Endothelial cell of umbilical vein (primary cell): Measurements from ENCODE around the gene CHST8. TPM values are rescaled to one million over a fixed set of nuclear protein-coding genes. Genes with fewer than 3 reads are reported as not detected.

Source experiments
- BruUV-seq: library from RNA; stranded (reverse); fragments of 400-500 nt; replicated peaks from 2 replicates; lab custom pipeline; 2021; lab: Mats Ljungman, UMichigan
- CTCF ChIA-PET: fragments of 300-600, 350-600 bp; sonication (Branson Sonifier 250); formaldehyde crosslinking; loops from one replicate; lab custom pipeline; 2021; ENCODE audit warnings: antibody characterized with exemption, inconsistent platforms; lab: Charles Lee
- POLR2A ChIA-PET: fragments of 300-600, 350-600 bp; sonication (Branson Sonifier 250); formaldehyde crosslinking; loops from one replicate; lab custom pipeline; 2021; ENCODE audit warnings: antibody characterized with exemption, inconsistent platforms; lab: Charles Lee
- DNase-seq: peaks from one replicate; pipeline ENCODE4 v3.0.0-alpha.2; 2011; ENCODE audit warnings: low read depth, low spot score
- FAIRE-seq: peaks from 2 replicates; lab custom pipeline; 2011; peaks lifted over from hg19 to GRCh38; lab: Jason Lieb, UNC
- H2AFZ ChIP-seq: 2 replicates; pipeline ENCODE4 v1.6.0; 2012; ENCODE audit warnings: low read depth, low read length, control low read depth, inconsistent platforms
- H3K27ac ChIP-seq: 2 replicates; pipeline ENCODE4 v1.5.1; 2011; ENCODE audit warnings: low read depth, mild to moderate bottlenecking, control low read depth, low read length, moderate library complexity; ENCODE audit not compliant: insufficient read depth
- H3K27me3 ChIP-seq, 2 experiments: 2 replicates each; pipeline versions ENCODE4 v1.6.0 to v1.6.1; 2011; ENCODE audit warnings: low read length in 2 of 2, mixed read lengths in 1 of 2; ENCODE audit not compliant: control insufficient read depth in 2 of 2, insufficient read depth in 2 of 2
- H3K36me3 ChIP-seq, 2 experiments: 2 replicates in 1 of 2; 3 replicates in 1 of 2; pipeline ENCODE4 v1.5.1; 2011; ENCODE audit warnings: low read length in 2 of 2, mild to moderate bottlenecking in 1 of 2, moderate library complexity in 1 of 2; ENCODE audit not compliant: control insufficient read depth in 2 of 2, insufficient read depth in 2 of 2; ENCODE audit errors: extremely low read depth in 1 of 2
- H3K4me1 ChIP-seq: 3 replicates; pipeline ENCODE4 v1.5.1; 2011; ENCODE audit warnings: mild to moderate bottlenecking, low read length; ENCODE audit not compliant: control insufficient read depth, insufficient read depth; ENCODE audit errors: extremely low read depth
- H3K4me2 ChIP-seq: 2 replicates; pipeline ENCODE4 v1.6.1; 2011; ENCODE audit warnings: low read length, control low read depth, mixed read lengths; ENCODE audit not compliant: insufficient read depth
- H3K4me3 ChIP-seq, 3 experiments: fragments of 200-600 bp in 1 of 3; sonication (generic), shearing (Covaris generic) in 1 of 3; replicated peaks in 1 of 3; 2 replicates each; pipeline ENCODE4 v1.5.1; 2011 to 2016; ENCODE audit warnings: control low read depth in 3 of 3, low read length in 3 of 3, mild to moderate bottlenecking in 2 of 3, inconsistent platforms in 1 of 3, low read depth in 1 of 3, moderate library complexity in 1 of 3; ENCODE audit not compliant: insufficient read depth in 1 of 3
- H3K79me2 ChIP-seq: 2 replicates; pipeline ENCODE4 v1.6.0; 2012; ENCODE audit warnings: low read length, inconsistent platforms; ENCODE audit not compliant: control insufficient read depth, insufficient read depth
- H3K9ac ChIP-seq: replicated peaks from 2 replicates; pipeline ENCODE3; 2011; ENCODE audit warnings: low read length, control low read depth; ENCODE audit not compliant: insufficient read depth; ENCODE audit errors: extremely low read depth
- H3K9me1 ChIP-seq: replicated peaks from 3 replicates; pipeline ENCODE4 v1.6.0; 2011; ENCODE audit warnings: mild to moderate bottlenecking, low read length; ENCODE audit not compliant: control insufficient read depth, insufficient read depth; ENCODE audit errors: extremely low read depth
- H3K9me3 ChIP-seq: replicated peaks from 2 replicates; pipeline ENCODE4 v1.5.1; 2012; ENCODE audit warnings: low read length, inconsistent platforms; ENCODE audit not compliant: control insufficient read depth, insufficient read depth
- H4K20me1 ChIP-seq: replicated peaks from 2 replicates; pipeline ENCODE3; 2011; ENCODE audit warnings: mild to moderate bottlenecking, low read length; ENCODE audit not compliant: control insufficient read depth, insufficient read depth; ENCODE audit errors: extremely low read depth
- CTCF ChIP-seq, 2 donors: IDR thresholded peaks; 1 replicate in 1 of 2; 2 replicates in 1 of 2; pipeline ENCODE4 v1.5.1; 2011; ENCODE audit warnings: low read length in 2 of 2, mild to moderate bottlenecking in 2 of 2, moderate library complexity in 2 of 2, control low read depth in 1 of 2, inconsistent platforms in 1 of 2, low read depth in 1 of 2; ENCODE audit not compliant: insufficient read depth in 1 of 2; ENCODE audit errors: extremely low read depth in 1 of 2
- EZH2 ChIP-seq: IDR thresholded peaks from 2 replicates; pipeline ENCODE4 v1.6.1; 2012; ENCODE audit warnings: borderline replicate concordance, low read depth, mild to moderate bottlenecking, moderate library complexity, low read length, inconsistent platforms; ENCODE audit not compliant: severe bottlenecking
- FOS ChIP-seq: IDR thresholded peaks from 2 replicates; pipeline ENCODE4 v1.6.1; 2011; ENCODE audit warnings: mild to moderate bottlenecking, low read length, moderate library complexity, borderline replicate concordance; ENCODE audit not compliant: insufficient read depth
- GATA2 ChIP-seq: IDR thresholded peaks from 2 replicates; pipeline ENCODE4 v1.7.0; 2011; ENCODE audit warnings: low read depth, mild to moderate bottlenecking, moderate library complexity, mixed read lengths, low read length; ENCODE audit not compliant: insufficient read length, insufficient read depth
- JUN ChIP-seq: IDR thresholded peaks from 2 replicates; pipeline ENCODE4 v1.6.1; 2011; ENCODE audit warnings: borderline replicate concordance, low read depth; ENCODE audit not compliant: insufficient read length, insufficient read depth
- MYC ChIP-seq: IDR thresholded peaks from one replicate; pipeline ENCODE4 v1.6.1; 2011; ENCODE audit warnings: mild to moderate bottlenecking, low read depth, low read length
- POLR2A ChIP-seq: IDR thresholded peaks from 2 replicates; pipeline ENCODE4 v1.6.1; 2012; ENCODE audit warnings: low read depth, mild to moderate bottlenecking, control low read depth, low read length
- POLR2AphosphoS5 ChIP-seq: IDR thresholded peaks from 2 replicates; pipeline ENCODE4 v1.6.1; 2012; ENCODE audit warnings: low read depth, mild to moderate bottlenecking, control low read depth, low read length, moderate library complexity; ENCODE audit not compliant: insufficient read depth
- dilution Hi-C: fragments of 300-500 bp; cut with MboI; formaldehyde crosslinking; loops from one replicate; pipeline ENCODE4 v1.15.0; 2019; ENCODE audit warnings: low sequenced_read_pairs; ENCODE audit not compliant: extremely low pct_ligation_motif_present
- intact Hi-C: fragments of 100-400 bp; cut with micrococcal nuclease; formaldehyde crosslinking; loops from one replicate; pipeline ENCODE4 v1.10.0; 2022
- polyA plus RNA-seq, 4 experiments: library from polyadenylated mRNA; depleted of rRNA in 3 of 4; stranded (reverse) in 3 of 4; unstranded in 1 of 4; fragments of >200 nt; gene quantifications; 2 replicates each; pipeline versions ENCODE4 v1.2.1 to v1.2.3, GENCODE V29; 2011 to 2012; ENCODE audit warnings: missing spikeins in 1 of 4
- total RNA-seq: library from RNA; stranded (reverse); gene quantifications from 2 replicates; pipeline ENCODE4 v1.2.3, GENCODE V29; 2021
- TF ChIP-seq, protein P1 (sequence below): IDR thresholded peaks from 2 replicates; pipeline ENCODE4 v1.6.1; 2011; ENCODE audit not compliant: insufficient read depth, insufficient read length

CHST8 gene
- total and polyA plus RNA-seq, 2 donors (not counting 3 experiments of a cell fraction or from before 2014, with no cell fraction given): not detected

- H3K27me3 ChIP-seq: no peaks in the 10 kb centered on the region
- CTCF ChIA-PET: no interaction called here
- no peaks in the 10 kb centered on the region for H3K9me3 ChIP-seq
- H3K4me3 ChIP-seq: no peak overlapping the region
- no peaks in the 10 kb centered on the region for H3K36me3 ChIP-seq
- no peak overlapping the region for H3K4me2 ChIP-seq
- H4K20me1 ChIP-seq: no peaks in the 10 kb centered on the region
- intact Hi-C loops: no loop called here
- DNase-seq: no peak
- H3K9me1 ChIP-seq: no peaks in the 10 kb centered on the region
- POLR2A ChIA-PET: no interaction called here
- H3K79me2 ChIP-seq: no peaks in the 10 kb centered on the region
- no peak overlapping the region for H3K27ac ChIP-seq
- H3K9ac ChIP-seq: no peak overlapping the region
- H2AFZ ChIP-seq: no peak overlapping the region
- no peak for FAIRE-seq
- no peaks in the 10 kb centered on the region for H3K4me1 ChIP-seq
- dilution Hi-C loops: no loop called here
- no TSS peak for BruUV-seq
- TF ChIP-seq JUN (no peak), CTCF (IDR thresholded peaks at IDR 0.05; ENCODE audit: extremely low read depth in 1 of 2, insufficient read depth in 1 of 2, low read depth in 1 of 2, low read length in 2 of 2) (no peak), POLR2A (no peak), POLR2AphosphoS5 (no peak), FOS (no peak), EZH2 (no peak), MYC (no peak), GATA2 (no peak)
- TF ChIP-seq, protein P1, sequence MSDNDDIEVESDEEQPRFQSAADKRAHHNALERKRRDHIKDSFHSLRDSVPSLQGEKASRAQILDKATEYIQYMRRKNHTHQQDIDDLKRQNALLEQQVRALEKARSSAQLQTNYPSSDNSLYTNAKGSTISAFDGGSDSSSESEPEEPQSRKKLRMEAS: no peak
Measured at GRCh38 chr19:33610588-33610987, 11.2 kb upstream of the CHST8 start.
